Mesendoderm (in vitro differentiated cells): Measurements from ENCODE around the gene UBXN11.
A peak's percentile ranks its signal among the peaks of the same experiment; 100 is the strongest.

ENCODE experiments used
- DNase-seq: peaks from one replicate; pipeline ENCODE4 v3.0.0; 2013
- H2AK5ac ChIP-seq: 2 replicates; pipeline ENCODE4 v1.6.1; 2013; ENCODE audit warnings: low read length, inconsistent platforms
- H2BK120ac ChIP-seq: 2 replicates; pipeline ENCODE4 v1.6.1; 2013; ENCODE audit warnings: low read depth, mild to moderate bottlenecking, low read length, moderate library complexity, mixed read lengths
- H2BK15ac ChIP-seq: replicated peaks from 2 replicates; pipeline ENCODE4 v1.6.1; 2013; ENCODE audit warnings: low read depth, mild to moderate bottlenecking, moderate library complexity
- H2BK5ac ChIP-seq: 2 replicates; pipeline ENCODE4 v1.6.1; 2013; ENCODE audit warnings: low read length, inconsistent platforms
- H3K18ac ChIP-seq: 2 replicates; pipeline ENCODE4 v1.6.1; 2013; ENCODE audit warnings: mild to moderate bottlenecking, low read length, mixed read lengths
- H3K23ac ChIP-seq: one replicate; pipeline ENCODE4 v1.6.1; 2013; ENCODE audit warnings: low read length
- H3K27ac ChIP-seq: 2 replicates; pipeline ENCODE4 v1.5.1; 2013; ENCODE audit warnings: low read depth, mild to moderate bottlenecking, inconsistent platforms, low read length, moderate library complexity
- H3K27me3 ChIP-seq: 2 replicates; pipeline ENCODE4 v1.6.1; 2013; ENCODE audit warnings: low read length, control low read depth, mild to moderate bottlenecking, inconsistent platforms; ENCODE audit not compliant: insufficient read depth, poor library complexity
- H3K36me3 ChIP-seq: 2 replicates; pipeline ENCODE4 v1.6.1; 2013; ENCODE audit warnings: low read length, inconsistent platforms; ENCODE audit not compliant: control insufficient read depth, insufficient read depth
- H3K4ac ChIP-seq: one replicate; pipeline ENCODE4 v1.6.1; 2013; ENCODE audit warnings: low read depth, mild to moderate bottlenecking, low read length, moderate library complexity
- H3K4me1 ChIP-seq: 2 replicates; pipeline ENCODE4 v1.6.1; 2013; ENCODE audit warnings: low read depth, low read length, inconsistent platforms; ENCODE audit not compliant: control insufficient read depth
- H3K4me2 ChIP-seq: 2 replicates; pipeline ENCODE4 v1.6.1; 2013; ENCODE audit warnings: low read length
- H3K4me3 ChIP-seq: 2 replicates; pipeline ENCODE4 v1.5.1; 2013; ENCODE audit warnings: mild to moderate bottlenecking, low read length
- H3K56ac ChIP-seq: one replicate; pipeline ENCODE4 v1.6.1; 2013; ENCODE audit warnings: low read length
- H3K79me1 ChIP-seq: 2 replicates; pipeline ENCODE4 v1.6.1; 2013; ENCODE audit warnings: low read length, inconsistent platforms
- H3K79me2 ChIP-seq: 2 replicates; pipeline ENCODE4 v1.6.1; 2013; ENCODE audit warnings: mild to moderate bottlenecking, low read length; ENCODE audit not compliant: control insufficient read depth, insufficient read depth
- H3K9ac ChIP-seq: 2 replicates; pipeline ENCODE4 v1.6.1; 2013; ENCODE audit warnings: low read length, inconsistent platforms
- H4K5ac ChIP-seq: one replicate; pipeline ENCODE4 v1.6.1; 2013; ENCODE audit warnings: low read length
- H4K8ac ChIP-seq: one replicate; pipeline ENCODE4 v1.6.1; 2013; ENCODE audit warnings: low read depth, mild to moderate bottlenecking, control low read depth, low read length, moderate library complexity
- WGBS: extraction: QIAGEN DNeasy Blood & Tissue Kit; methylation state at CpG from one replicate; pipeline ENCODE4 v1.1.7; 2013; ENCODE audit warnings: low lambda C conversion rate, missing lambda C conversion rate; ENCODE audit not compliant: insufficient coverage; ENCODE audit errors: extremely low coverage; 5-methylcytosine and 5-hydroxymethylcytosine counted together

The UBXN11 gene

GRCh38 chr1:26307363-26307781, 936 bp upstream of the UBXN11 start:
- Histone ChIP-seq H3K4me3 (no peak overlapping the region), H3K79me2 (no peaks in the 10 kb centered on the region), H3K27me3 (no peaks in the 10 kb centered on the region), H3K4me2 (no peak overlapping the region), H3K9ac (peak overlapping the region; percentile 87), H2BK5ac (no peak overlapping the region), H3K4me1 (peaks cover 7% of the 10 kb centered on the region), H2BK15ac (no peak overlapping the region), H2BK120ac (no peak overlapping the region), H3K18ac (no peak overlapping the region), H4K8ac (no peak overlapping the region), H4K5ac (no peak overlapping the region), H3K4ac (no peak overlapping the region), H3K23ac (no peak overlapping the region), H3K79me1 (peaks cover 1% of the 10 kb centered on the region), H3K56ac (peak overlapping the region; percentile 84), H2AK5ac (no peak overlapping the region), H3K27ac (no peak overlapping the region), H3K36me3 (no peaks in the 10 kb centered on the region)
- WGBS = no CpG with 5 or more reads among the region's 6 CpGs
- DNase-seq = no peak

- 100% methylated on average over 1 of the region's 8 CpGs for WGBS
- no peak overlapping the region for H3K18ac ChIP-seq
- H3K36me3 ChIP-seq = no peaks in the 10 kb centered on the region
- H2BK120ac ChIP-seq = no peak overlapping the region
- peak overlapping the region; percentile 94 for H3K56ac ChIP-seq
- no peak overlapping the region for H2AK5ac ChIP-seq
- peak overlapping the region; percentile 96 for H3K4me3 ChIP-seq
- peak overlapping the region; percentile 79 for H3K4me2 ChIP-seq
- no peaks in the 10 kb centered on the region for H3K27me3 ChIP-seq
- peaks cover 1% of the 10 kb centered on the region for H3K79me1 ChIP-seq
- no peak overlapping the region for H3K23ac ChIP-seq
- H4K8ac ChIP-seq = no peak overlapping the region
- peak overlapping the region; percentile 91 for H3K9ac ChIP-seq
- no peaks in the 10 kb centered on the region for H3K79me2 ChIP-seq
- no peak overlapping the region for H3K27ac ChIP-seq
- H2BK5ac ChIP-seq = no peak overlapping the region
- H2BK15ac ChIP-seq = no peak overlapping the region
- peaks cover 7% of the 10 kb centered on the region for H3K4me1 ChIP-seq
- H4K5ac ChIP-seq = no peak overlapping the region
- peak; percentile 51 for DNase-seq
- no peak overlapping the region for H3K4ac ChIP-seq
Measured at GRCh38 chr1:26305667-26306289, 658 bp downstream of the UBXN11 start.

- Histone ChIP-seq H3K4me3 (no peak overlapping the region), H3K4me1 (peaks cover 7% of the 10 kb centered on the region), H3K36me3 (no peaks in the 10 kb centered on the region), H3K9ac (no peak overlapping the region), H3K79me1 (peaks cover 1% of the 10 kb centered on the region), H2AK5ac (no peak overlapping the region), H3K4me2 (no peak overlapping the region), H3K56ac (peak overlapping the region; percentile 42), H3K23ac (no peak overlapping the region), H2BK5ac (no peak overlapping the region), H3K4ac (no peak overlapping the region), H3K27me3 (no peaks in the 10 kb centered on the region), H2BK15ac (no peak overlapping the region), H3K18ac (no peak overlapping the region), H4K5ac (no peak overlapping the region), H2BK120ac (no peak overlapping the region), H4K8ac (no peak overlapping the region), H3K79me2 (no peaks in the 10 kb centered on the region), H3K27ac (peak overlapping the region; percentile 63)
- DNase-seq = peak; percentile 82
- WGBS = no CpG with 5 or more reads among the region's 8 CpGs
Measured at GRCh38 chr1:26302733-26303405, 3.6 kb downstream of the UBXN11 start.

GRCh38 chr1:26300578-26301275, 5.7 kb downstream of the UBXN11 start:
- Histone ChIP-seq H3K79me1 (no peaks in the 10 kb centered on the region), H4K8ac (no peak overlapping the region), H3K4me3 (no peak overlapping the region), H2BK15ac (no peak overlapping the region), H3K18ac (no peak overlapping the region), H3K4me1 (peaks cover 4% of the 10 kb centered on the region), H3K4ac (no peak overlapping the region), H3K23ac (no peak overlapping the region), H3K4me2 (no peak overlapping the region), H3K79me2 (no peaks in the 10 kb centered on the region), H2BK120ac (no peak overlapping the region), H2AK5ac (no peak overlapping the region), H3K36me3 (no peaks in the 10 kb centered on the region), H3K9ac (no peak overlapping the region), H3K27me3 (no peaks in the 10 kb centered on the region), H2BK5ac (no peak overlapping the region), H3K27ac (no peak overlapping the region), H4K5ac (no peak overlapping the region), H3K56ac (no peak overlapping the region)
- no CpG with 5 or more reads among the region's 11 CpGs for WGBS
- no peak for DNase-seq

- H3K79me2 ChIP-seq = no peaks in the 10 kb centered on the region
- no peak overlapping the region for H4K5ac ChIP-seq
- H3K23ac ChIP-seq = no peak overlapping the region
- WGBS = no CpG with 5 or more reads among the region's 6 CpGs
- no peak overlapping the region for H3K4ac ChIP-seq
- no peak overlapping the region for H3K4me3 ChIP-seq
- no peak overlapping the region for H4K8ac ChIP-seq
- H3K18ac ChIP-seq = no peak overlapping the region
- no peaks in the 10 kb centered on the region for H3K79me1 ChIP-seq
- H2BK5ac ChIP-seq = no peak overlapping the region
- no peak overlapping the region for H3K27ac ChIP-seq
- no peak overlapping the region for H2BK120ac ChIP-seq
- H3K9ac ChIP-seq = no peak overlapping the region
- H3K4me1 ChIP-seq = no peaks in the 10 kb centered on the region
- no peak overlapping the region for H2AK5ac ChIP-seq
- H3K27me3 ChIP-seq = no peaks in the 10 kb centered on the region
- no peak overlapping the region for H3K4me2 ChIP-seq
- H3K36me3 ChIP-seq = no peaks in the 10 kb centered on the region
- DNase-seq = no peak
- no peak overlapping the region for H3K56ac ChIP-seq
- H2BK15ac ChIP-seq = no peak overlapping the region
Measured at GRCh38 chr1:26297791-26298124, 8.7 kb downstream of the UBXN11 start.
